Measurements from ENCODE around the gene HMX2.

DNA sequence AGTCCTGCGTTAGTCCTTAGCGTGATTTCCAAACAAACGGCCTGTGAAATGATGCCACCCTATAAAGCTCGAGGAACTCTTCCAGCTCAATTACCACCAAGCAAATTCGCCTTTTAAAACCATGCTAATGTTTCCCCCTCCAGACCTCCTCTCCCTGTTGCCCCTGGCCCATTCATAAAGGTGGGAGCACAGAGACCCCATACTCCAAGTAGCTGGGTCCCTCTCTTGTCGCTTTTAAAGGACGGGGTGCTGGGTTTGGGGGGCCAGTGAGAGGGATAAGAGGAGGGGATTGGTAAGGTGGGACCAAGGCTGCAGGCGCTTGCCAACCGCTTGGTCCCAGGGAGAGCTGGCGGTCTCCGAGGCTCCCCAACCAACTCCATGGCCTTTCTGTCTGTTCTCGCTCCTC, 1.2 kb downstream of the HMX2 start:
- no peak for TF ChIP-seq CTCF (IDR thresholded peaks at IDR 0.05)
- TF ChIP-seq POLR2A (IDR thresholded peaks at IDR 0.05): no peak

All from right lobe of liver (tissue), 4 donors.